GM23338 (cell line): Measurements from ENCODE around the gene CDC25C. TPM values are rescaled to one million over a fixed set of nuclear protein-coding genes. Genes with fewer than 3 reads are reported as not detected.

Experiments
- CREB1 ChIP-seq: fragments of 250-450 bp; sonication (Bioruptor Pico); IDR thresholded peaks from 2 replicates; pipeline ENCODE4 v1.5.0; 2020; ENCODE audit warnings: low read depth, mild to moderate bottlenecking, moderate library complexity
- CTCF ChIP-seq, 2 experiments: fragments of 200-600 bp in 1 of 2; sonication (generic) in 1 of 2; conservative IDR thresholded peaks; 2 replicates each; pipeline versions ENCODE4 v1.5.1 to v1.6.1; 2016 to 2017; ENCODE audit warnings: antibody characterized with exemption in 2 of 2, low read depth in 2 of 2, mild to moderate bottlenecking in 2 of 2, moderate library complexity in 1 of 2
- ETS1 ChIP-seq: IDR thresholded peaks from 2 replicates; pipeline ENCODE4 v1.6.1; 2016; ENCODE audit warnings: antibody characterized with exemption
- EZH2 ChIP-seq: fragments of 200-600 bp; sonication (generic); IDR thresholded peaks from one replicate; pipeline ENCODE4 v1.8.0; 2017; ENCODE audit warnings: antibody characterized with exemption, mild to moderate bottlenecking, low read depth; ENCODE audit not compliant: unreplicated experiment
- EZH2phosphoT487 ChIP-seq: fragments of 200-600 bp; sonication (generic); IDR thresholded peaks from one replicate; pipeline ENCODE4 v1.8.1; 2018; ENCODE audit warnings: antibody characterized with exemption; ENCODE audit not compliant: unreplicated experiment
- NANOG ChIP-seq: IDR thresholded peaks from 2 replicates; pipeline ENCODE4 v1.6.1; 2016; ENCODE audit warnings: antibody characterized with exemption, borderline replicate concordance
- POLR2AphosphoS5 ChIP-seq: IDR thresholded peaks from 2 replicates; pipeline ENCODE4 v1.6.1; 2016; ENCODE audit warnings: antibody characterized with exemption, low read depth
- STAT1 ChIP-seq: IDR thresholded peaks from one replicate; pipeline ENCODE4 v1.6.1; 2016; ENCODE audit warnings: antibody characterized with exemption; ENCODE audit not compliant: unreplicated experiment
- ZNF114 ChIP-seq: fragments of 250-450 bp; sonication (Bioruptor Pico); IDR thresholded peaks from 2 replicates; pipeline ENCODE4 v1.5.0; 2020; ENCODE audit warnings: mild to moderate bottlenecking, moderate library complexity
- ZNF462 ChIP-seq: fragments of 250-450 bp; sonication (Bioruptor Pico); IDR thresholded peaks from 2 replicates; pipeline ENCODE4 v1.5.0; 2020; ENCODE audit warnings: mild to moderate bottlenecking, moderate library complexity
- polyA plus RNA-seq: library from polyadenylated mRNA; unstranded; fragments of >200 nt; fragmentation: Nextera tagmentation; extraction: Ambion mirVana; gene quantifications from 2 replicates; pipeline ENCODE4 v1.2.1, GENCODE V29; 2016
- total RNA-seq: library from RNA; depleted of rRNA; stranded (reverse); fragments of >200 nt; shearing (Covaris generic); gene quantifications from 2 replicates; pipeline ENCODE4 v1.2.3, GENCODE V29; 2014

CDC25C gene
- total and polyA plus RNA-seq, 2 experiments from 2014 or later: 20.9 to 25.6 TPM

GRCh38 chr5:138273834-138274188 lies 57.8 kb downstream of the CDC25C start (continued):
- TF ChIP-seq ZNF462 (CRISPR knock-in tag) (no peak), ETS1 (no peak), EZH2phosphoT487 (no peak), EZH2 (no peak), NANOG (no peak), POLR2AphosphoS5 (no peak), ZNF114 (CRISPR knock-in tag) (no peak), CREB1 (CRISPR knock-in tag) (no peak), CTCF (conservative IDR thresholded peaks at IDR 0.05; ENCODE audit: low read depth in 2 of 2) (no peak), STAT1 (no peak)
